Esophagus squamous epithelium (tissue), 5 donors: ENCODE results near the gene SERPINA4. TPM values are rescaled to one million over a fixed set of nuclear protein-coding genes. Genes with fewer than 3 reads are reported as not detected.

Experiments used
- DNase-seq: peaks from one replicate; lab custom pipeline; 2025; lab: John Stamatoyannopoulos, UW
- H3K27ac ChIP-seq, 4 donors: fragments of 200-600 bp; sonication (generic); one replicate each; pipeline ENCODE4 v1.5.1; 2016 to 2019; ENCODE audit warnings: mild to moderate bottlenecking in 1 of 4
- H3K27me3 ChIP-seq, 4 donors: fragments of 200-600 bp; sonication (generic); 1 replicate in 3 of 4; 2 replicates in 1 of 4; pipeline versions ENCODE4 v1.5.1 to v1.6.0; 2017 to 2021; ENCODE audit warnings: antibody characterized with exemption in 1 of 4
- H3K36me3 ChIP-seq, 3 donors: fragments of 200-600 bp; sonication (generic); one replicate each; pipeline ENCODE4 v1.5.1; 2016 to 2019
- H3K4me1 ChIP-seq, 3 donors: fragments of 200-600 bp; sonication (generic); one replicate each; pipeline ENCODE4 v1.5.1; 2017 to 2019
- H3K4me3 ChIP-seq, 4 donors: fragments of 200-600 bp; sonication (generic); 1 replicate in 3 of 4; 2 replicates in 1 of 4; pipeline ENCODE4 v1.5.1; 2016 to 2019; ENCODE audit warnings: mild to moderate bottlenecking in 2 of 4, moderate library complexity in 1 of 4
- H3K9me3 ChIP-seq, 3 donors: fragments of 200-600 bp; sonication (generic); one replicate each; pipeline ENCODE4 v1.5.1; 2016 to 2019
- POLR2A ChIP-seq, 4 donors: fragments of 450-650 bp; IDR thresholded peaks; one replicate each; pipeline ENCODE4 v1.6.1; 2017; ENCODE audit warnings: antibody characterized with exemption in 4 of 4, mild to moderate bottlenecking in 4 of 4, moderate library complexity in 3 of 4
- WGBS, 2 donors: methylation state at CpG; one replicate each; pipeline ENCODE4 v1.1.5; 2018; 5-methylcytosine and 5-hydroxymethylcytosine counted together
- intact Hi-C: fragments of 100-400 bp; cut with DNase I; formaldehyde crosslinking; loops from one replicate; pipeline ENCODE4 v1.15.0; 2022
- total RNA-seq, 4 donors: library from RNA; depleted of rRNA; stranded (reverse); fragments of >200 nt; gene quantifications; one replicate each; pipeline ENCODE4 v1.1.0, GENCODE V29; 2016
- TF ChIP-seq, protein P1 (sequence below), 6 experiments: fragments of 450-650 bp in 4 of 6; fragments of 200-600 bp in 2 of 6; sonication (generic) in 2 of 6; IDR thresholded peaks; one replicate each; pipeline ENCODE4 v1.5.1; 2016 to 2019; ENCODE audit warnings: antibody characterized with exemption in 6 of 6, mild to moderate bottlenecking in 4 of 6, moderate library complexity in 4 of 6
- donor health status: DM: yes; HTN: yes; CAD: no.

The SERPINA4 gene
- total RNA-seq, 4 donors from 2014 or later, result not detected

- Histone ChIP-seq H3K27ac (peak overlapping the region in 3 of 4 donors; percentile 67 to 81 (median 75)), H3K9me3 (peaks cover 0 to 9% (median 0%) of the 10 kb centered on the region in 3 donors), H3K36me3 (no peaks in the 10 kb centered on the region), H3K4me1 (peaks cover 0 to 29% (median 14%) of the 10 kb centered on the region in 3 donors), H3K27me3 (peaks cover 0 to 20% (median 0%) of the 10 kb centered on the region in 4 donors), H3K4me3 (no peak overlapping the region)
- WGBS, 2 donors, result 51% methylated on average over 6 to 9 of the region's 9 CpGs
- intact Hi-C loops, result loop anchor here (10.0 kb wide), 1 partner anchor 118 kb away; no protein-coding TSS in a partner anchor
- DNase-seq, result no peak
- TF ChIP-seq POLR2A (IDR thresholded peaks at IDR 0.05), result no peak
- TF ChIP-seq, protein P1, sequence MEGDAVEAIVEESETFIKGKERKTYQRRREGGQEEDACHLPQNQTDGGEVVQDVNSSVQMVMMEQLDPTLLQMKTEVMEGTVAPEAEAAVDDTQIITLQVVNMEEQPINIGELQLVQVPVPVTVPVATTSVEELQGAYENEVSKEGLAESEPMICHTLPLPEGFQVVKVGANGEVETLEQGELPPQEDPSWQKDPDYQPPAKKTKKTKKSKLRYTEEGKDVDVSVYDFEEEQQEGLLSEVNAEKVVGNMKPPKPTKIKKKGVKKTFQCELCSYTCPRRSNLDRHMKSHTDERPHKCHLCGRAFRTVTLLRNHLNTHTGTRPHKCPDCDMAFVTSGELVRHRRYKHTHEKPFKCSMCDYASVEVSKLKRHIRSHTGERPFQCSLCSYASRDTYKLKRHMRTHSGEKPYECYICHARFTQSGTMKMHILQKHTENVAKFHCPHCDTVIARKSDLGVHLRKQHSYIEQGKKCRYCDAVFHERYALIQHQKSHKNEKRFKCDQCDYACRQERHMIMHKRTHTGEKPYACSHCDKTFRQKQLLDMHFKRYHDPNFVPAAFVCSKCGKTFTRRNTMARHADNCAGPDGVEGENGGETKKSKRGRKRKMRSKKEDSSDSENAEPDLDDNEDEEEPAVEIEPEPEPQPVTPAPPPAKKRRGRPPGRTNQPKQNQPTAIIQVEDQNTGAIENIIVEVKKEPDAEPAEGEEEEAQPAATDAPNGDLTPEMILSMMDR (IDR thresholded peaks at IDR 0.05), result no peak
Measured at GRCh38 chr14:94542811-94543440, 18.3 kb upstream of the SERPINA4 start.

DNA sequence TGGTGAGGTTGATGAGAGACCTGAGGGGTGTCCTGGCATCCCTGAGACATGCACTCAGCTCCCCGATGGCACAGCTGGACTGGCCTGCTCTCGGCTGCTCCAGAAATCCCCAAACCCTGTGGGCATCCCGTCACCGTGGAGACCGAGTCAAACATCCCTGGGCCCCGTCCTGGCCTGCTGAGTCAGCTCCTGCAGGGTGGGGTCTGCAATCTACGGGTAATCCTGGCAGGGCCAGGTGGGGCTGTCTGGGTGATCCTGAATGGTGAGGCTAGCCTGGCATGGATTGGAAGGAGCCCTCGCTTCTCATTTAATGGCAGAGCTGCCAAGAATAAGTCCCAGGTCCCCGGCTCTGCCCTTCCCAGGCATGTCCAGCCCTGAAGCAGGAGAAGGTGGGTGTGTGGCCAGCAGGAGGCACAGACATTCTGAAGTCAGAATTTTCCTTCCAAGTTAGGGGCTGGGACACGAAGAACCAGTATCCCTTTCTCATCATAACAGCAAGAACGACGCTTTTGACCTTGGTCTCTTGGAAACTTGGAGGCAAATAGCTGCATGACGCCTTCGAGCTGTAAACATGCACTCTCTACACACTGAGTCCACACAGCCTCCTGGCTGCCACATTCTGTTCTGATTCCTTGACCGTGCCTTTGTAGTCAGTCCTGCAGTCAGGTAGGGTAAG, 17.7 kb upstream of the SERPINA4 start:
- intact Hi-C loops, result loop anchor here (10.0 kb wide), 1 partner anchor 119 kb away; no protein-coding TSS in a partner anchor
- Histone ChIP-seq H3K4me3 (no peak overlapping the region), H3K4me1 (peaks cover 0 to 29% (median 14%) of the 10 kb centered on the region in 3 donors), H3K9me3 (peaks cover 0 to 9% (median 0%) of the 10 kb centered on the region in 3 donors), H3K36me3 (no peaks in the 10 kb centered on the region), H3K27ac (peak overlapping the region; percentile 63 to 81 (median 71)), H3K27me3 (peaks cover 0 to 18% (median 0%) of the 10 kb centered on the region in 4 donors)
- DNase-seq, result no peak
- TF ChIP-seq, protein P1 (IDR thresholded peaks at IDR 0.05), result peak in 1 of 6 experiments; percentile 15
- no peak for TF ChIP-seq POLR2A (IDR thresholded peaks at IDR 0.05)
- 36 to 49% methylated on average over 7 to 10 of the region's 15 CpGs for WGBS, 2 donors

DNA sequence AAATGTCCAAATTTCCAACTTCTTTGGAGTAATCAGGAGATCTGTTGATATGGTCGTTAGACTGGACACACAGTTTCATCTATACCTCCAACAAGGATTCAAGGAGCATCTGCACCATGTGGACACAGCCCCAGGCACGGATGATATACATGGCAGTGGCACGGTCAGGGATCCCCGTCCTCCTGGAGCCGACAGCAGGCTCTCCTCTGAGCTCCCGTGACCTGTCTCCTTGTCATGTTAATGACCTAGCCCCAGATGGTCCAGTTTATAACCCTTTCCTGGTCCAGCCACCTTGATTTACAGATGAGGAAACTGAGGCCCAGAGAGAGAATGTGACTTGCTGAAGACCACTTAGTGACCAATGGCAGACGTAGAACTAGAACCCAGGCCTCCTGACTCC, 16.5 kb upstream of the SERPINA4 start:
- TF ChIP-seq, protein P1 (IDR thresholded peaks at IDR 0.05), result no peak
- no peak for TF ChIP-seq POLR2A (IDR thresholded peaks at IDR 0.05)
- DNase-seq, result no peak

GRCh38 chr14:94545131-94545841, 16.0 kb upstream of the SERPINA4 start:
- Histone ChIP-seq H3K4me1 (peaks cover 0 to 29% (median 14%) of the 10 kb centered on the region in 3 donors), H3K4me3 (no peak overlapping the region), H3K27me3 (peaks cover 0 to 34% (median 0%) of the 10 kb centered on the region in 4 donors), H3K36me3 (no peaks in the 10 kb centered on the region), H3K9me3 (peaks cover 0 to 9% (median 0%) of the 10 kb centered on the region in 3 donors), H3K27ac (no peak overlapping the region)
- intact Hi-C loops, result loop anchor here (10.0 kb wide), 1 partner anchor 120 kb away; no protein-coding TSS in a partner anchor
- WGBS, 2 donors, result 70 to 71% methylated on average over 13 to 14 of the region's 15 CpGs
- DNase-seq, result no peak
- TF ChIP-seq POLR2A (IDR thresholded peaks at IDR 0.05), result no peak
- TF ChIP-seq, protein P1 (IDR thresholded peaks at IDR 0.05), result no peak

More for the DNA sequence above, 16.5 kb upstream of the SERPINA4 start:
- Histone ChIP-seq H3K4me1 (peaks cover 0 to 29% (median 14%) of the 10 kb centered on the region in 3 donors), H3K9me3 (peaks cover 0 to 9% (median 0%) of the 10 kb centered on the region in 3 donors), H3K4me3 (no peak overlapping the region), H3K27me3 (peaks cover 0 to 29% (median 0%) of the 10 kb centered on the region in 4 donors), H3K27ac (no peak overlapping the region), H3K36me3 (no peaks in the 10 kb centered on the region)
- WGBS, 2 donors, result 46 to 77% methylated on average over 5 to 7 of the region's 7 CpGs
- intact Hi-C loops, result loop anchor here (10.0 kb wide), 1 partner anchor 120 kb away; no protein-coding TSS in a partner anchor
